ENCODE results near the gene SMARCAL1.

Gene SMARCAL1

DNA sequence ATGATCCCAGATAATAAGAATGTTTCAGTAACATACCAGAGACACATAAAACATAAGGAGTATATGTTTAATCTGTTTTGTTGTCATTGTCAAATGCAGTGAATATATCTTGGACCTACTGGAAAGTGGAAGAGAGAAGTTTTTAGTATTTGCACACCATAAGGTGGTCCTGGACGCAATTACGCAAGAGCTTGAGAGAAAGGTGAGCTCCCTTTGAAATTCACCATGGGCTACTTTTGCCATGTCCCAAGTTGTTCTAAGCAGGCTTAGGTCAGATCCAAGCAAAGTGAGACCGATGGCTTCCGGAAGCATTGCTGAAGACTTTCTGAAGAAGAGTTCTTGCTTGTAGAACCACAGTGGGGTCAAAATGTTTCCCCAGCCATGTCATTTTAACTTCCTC lies 55.6 kb downstream of the SMARCAL1 start:
- Histone ChIP-seq H3K4me1 (ENCODE audit: control insufficient read depth, insufficient read depth, low read length) (no peaks in the 10 kb centered on the region), H3K36me3 (ENCODE audit: control insufficient read depth, insufficient read depth, low read length) (no peaks in the 10 kb centered on the region), H3K9ac (ENCODE audit: low read depth, low read length) (no peak overlapping the region), H3K4me3 (ENCODE audit: low read depth, low read length) (no peak overlapping the region), H3K27me3 (ENCODE audit: control insufficient read depth, insufficient read depth, low read length) (no peaks in the 10 kb centered on the region), H3K9me3 (ENCODE audit: control insufficient read depth, insufficient read depth, low read length) (no peaks in the 10 kb centered on the region)

- no peaks in the 10 kb centered on the region for H3K27me3 ChIP-seq (ENCODE audit: control insufficient read depth, insufficient read depth, low read length)
- no peaks in the 10 kb centered on the region for H3K9me3 ChIP-seq (ENCODE audit: control insufficient read depth, insufficient read depth, low read length)
- no peaks in the 10 kb centered on the region for H3K4me1 ChIP-seq (ENCODE audit: control insufficient read depth, insufficient read depth, low read length)
- H3K4me3 ChIP-seq (ENCODE audit: low read depth, low read length) = no peak overlapping the region
- H3K36me3 ChIP-seq (ENCODE audit: control insufficient read depth, insufficient read depth, low read length) = no peaks in the 10 kb centered on the region
- no peak overlapping the region for H3K9ac ChIP-seq (ENCODE audit: low read depth, low read length)
Measured at GRCh38 chr2:216469661-216470060, 57.4 kb downstream of the SMARCAL1 start.

GRCh38 chr2:216473187-216473586 lies 60.9 kb downstream of the SMARCAL1 start:
- Histone ChIP-seq H3K4me3 (ENCODE audit: low read depth, low read length) (no peak overlapping the region), H3K4me1 (ENCODE audit: control insufficient read depth, insufficient read depth, low read length) (no peaks in the 10 kb centered on the region), H3K27me3 (ENCODE audit: control insufficient read depth, insufficient read depth, low read length) (no peaks in the 10 kb centered on the region), H3K36me3 (ENCODE audit: control insufficient read depth, insufficient read depth, low read length) (no peaks in the 10 kb centered on the region), H3K9ac (ENCODE audit: low read depth, low read length) (no peak overlapping the region), H3K9me3 (ENCODE audit: control insufficient read depth, insufficient read depth, low read length) (no peaks in the 10 kb centered on the region)

DNA sequence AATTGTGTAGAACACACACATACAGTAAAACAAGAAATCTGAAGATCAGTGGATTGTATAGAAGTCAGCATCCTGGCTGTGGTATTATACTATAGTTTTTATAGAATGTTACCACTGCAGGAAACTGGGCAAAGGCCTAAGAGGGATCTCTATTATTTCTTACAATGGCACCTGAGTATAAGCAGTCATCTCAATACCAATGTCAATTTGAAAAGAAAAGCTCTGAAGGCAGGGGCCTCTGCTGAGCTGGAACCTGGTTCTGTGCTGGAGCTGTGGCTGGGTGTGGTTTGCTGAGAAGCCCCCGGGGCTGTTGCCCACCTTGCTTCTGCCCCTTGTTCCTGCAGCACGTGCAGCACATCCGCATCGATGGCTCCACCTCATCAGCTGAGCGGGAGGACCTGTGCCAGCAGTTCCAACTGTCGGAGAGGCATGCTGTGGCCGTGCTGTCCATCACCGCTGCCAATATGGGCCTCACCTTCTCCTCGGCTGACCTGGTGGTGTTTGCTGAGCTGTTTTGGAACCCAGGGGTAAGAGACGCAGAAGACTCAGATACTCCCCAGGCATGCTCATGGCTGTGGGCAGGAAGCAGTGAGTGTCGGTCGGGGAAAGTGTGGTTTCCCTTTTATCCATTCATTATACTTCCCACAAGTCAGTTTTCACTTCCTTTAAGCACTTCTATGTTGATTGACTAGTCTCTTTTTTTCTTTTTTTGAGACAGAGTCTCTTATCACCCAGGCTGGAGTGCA lies 62.8 kb downstream of the SMARCAL1 start:
- no peaks in the 10 kb centered on the region for H3K36me3 ChIP-seq (ENCODE audit: control insufficient read depth, insufficient read depth, low read length)
- H3K4me3 ChIP-seq (ENCODE audit: low read depth, low read length) = no peak overlapping the region
- no peaks in the 10 kb centered on the region for H3K4me1 ChIP-seq (ENCODE audit: control insufficient read depth, insufficient read depth, low read length)
- no peaks in the 10 kb centered on the region for H3K27me3 ChIP-seq (ENCODE audit: control insufficient read depth, insufficient read depth, low read length)
- H3K9me3 ChIP-seq (ENCODE audit: control insufficient read depth, insufficient read depth, low read length) = no peaks in the 10 kb centered on the region
- no peak overlapping the region for H3K9ac ChIP-seq (ENCODE audit: low read depth, low read length)

DNA sequence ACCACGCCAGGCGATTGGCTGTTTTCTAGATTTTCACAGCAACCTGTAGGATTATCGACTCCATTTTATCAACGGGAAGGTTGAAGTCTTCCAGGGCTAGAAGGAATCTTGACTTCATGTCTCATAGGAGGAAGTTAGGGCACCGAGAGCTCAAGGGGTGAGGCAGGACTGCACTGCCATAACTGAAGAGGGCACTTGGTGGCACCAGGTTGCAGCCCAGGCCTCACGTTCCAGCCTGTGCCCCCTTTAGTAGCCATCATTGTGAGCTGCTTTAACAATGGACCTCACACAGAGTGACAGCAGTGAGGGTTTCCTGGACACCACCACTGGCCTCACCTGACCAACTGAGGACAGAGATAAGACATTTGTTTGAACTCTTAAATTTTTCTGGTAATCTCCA lies 63.5 kb downstream of the SMARCAL1 start:
- H3K36me3 ChIP-seq (ENCODE audit: control insufficient read depth, insufficient read depth, low read length) = no peaks in the 10 kb centered on the region
- H3K9me3 ChIP-seq (ENCODE audit: control insufficient read depth, insufficient read depth, low read length) = no peaks in the 10 kb centered on the region
- H3K27me3 ChIP-seq (ENCODE audit: control insufficient read depth, insufficient read depth, low read length) = no peaks in the 10 kb centered on the region
- no peak overlapping the region for H3K9ac ChIP-seq (ENCODE audit: low read depth, low read length)
- H3K4me3 ChIP-seq (ENCODE audit: low read depth, low read length) = no peak overlapping the region
- no peaks in the 10 kb centered on the region for H3K4me1 ChIP-seq (ENCODE audit: control insufficient read depth, insufficient read depth, low read length)

- Histone ChIP-seq H3K4me3 (ENCODE audit: low read depth, low read length) (no peak overlapping the region), H3K9ac (ENCODE audit: low read depth, low read length) (no peak overlapping the region), H3K27me3 (ENCODE audit: control insufficient read depth, insufficient read depth, low read length) (no peaks in the 10 kb centered on the region), H3K36me3 (ENCODE audit: control insufficient read depth, insufficient read depth, low read length) (no peaks in the 10 kb centered on the region), H3K4me1 (ENCODE audit: control insufficient read depth, insufficient read depth, low read length) (no peaks in the 10 kb centered on the region), H3K9me3 (ENCODE audit: control insufficient read depth, insufficient read depth, low read length) (no peaks in the 10 kb centered on the region)
Measured at GRCh38 chr2:216477283-216478035, 65.2 kb downstream of the SMARCAL1 start.

DNA sequence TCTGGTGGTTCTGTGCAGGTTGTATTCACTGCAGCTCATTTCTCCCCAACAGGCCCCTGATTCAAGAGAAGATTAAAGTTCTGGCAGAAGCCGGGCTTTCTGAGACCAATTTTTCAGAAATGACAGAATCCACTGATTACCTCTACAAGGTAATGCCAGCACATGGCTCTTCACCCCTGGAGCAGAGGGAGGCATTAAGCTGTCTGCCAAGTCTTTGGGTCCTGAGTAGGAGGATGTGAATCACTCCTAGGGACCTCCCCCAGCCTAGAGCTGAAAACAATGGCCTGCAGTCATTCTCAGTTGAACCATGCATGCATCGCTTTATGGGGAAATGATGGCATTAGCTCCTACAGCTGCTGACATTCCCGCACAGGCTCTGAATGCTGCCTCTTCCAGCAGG lies 65.9 kb downstream of the SMARCAL1 start:
- H3K9ac ChIP-seq (ENCODE audit: low read depth, low read length) = no peak overlapping the region
- no peak overlapping the region for H3K4me3 ChIP-seq (ENCODE audit: low read depth, low read length)
- no peaks in the 10 kb centered on the region for H3K36me3 ChIP-seq (ENCODE audit: control insufficient read depth, insufficient read depth, low read length)
- H3K27me3 ChIP-seq (ENCODE audit: control insufficient read depth, insufficient read depth, low read length) = no peaks in the 10 kb centered on the region
- no peaks in the 10 kb centered on the region for H3K4me1 ChIP-seq (ENCODE audit: control insufficient read depth, insufficient read depth, low read length)
- H3K9me3 ChIP-seq (ENCODE audit: control insufficient read depth, insufficient read depth, low read length) = no peaks in the 10 kb centered on the region

DNA sequence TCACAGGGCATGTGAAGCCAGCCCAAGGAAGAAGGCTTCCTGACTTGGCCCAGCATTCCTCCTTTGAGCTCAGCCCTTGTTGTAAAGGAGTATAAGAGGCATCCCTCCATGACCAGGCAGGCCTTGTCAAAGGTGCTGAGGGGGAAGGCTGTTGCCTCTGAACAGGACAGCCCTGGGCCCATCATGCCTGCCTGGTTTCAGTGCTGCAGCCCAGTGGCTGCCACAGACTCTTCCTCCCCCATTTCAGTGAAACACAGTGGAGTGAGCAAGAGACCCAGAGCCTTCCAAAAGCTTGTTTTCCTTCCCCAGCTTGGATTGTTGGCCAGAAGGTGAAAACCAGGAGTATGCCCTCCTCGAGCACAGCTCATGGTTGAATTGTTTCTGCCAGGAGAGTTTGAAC lies 66.5 kb downstream of the SMARCAL1 start:
- H3K4me3 ChIP-seq (ENCODE audit: low read depth, low read length) = no peak overlapping the region
- no peak overlapping the region for H3K9ac ChIP-seq (ENCODE audit: low read depth, low read length)
- H3K4me1 ChIP-seq (ENCODE audit: control insufficient read depth, insufficient read depth, low read length) = no peaks in the 10 kb centered on the region
- H3K27me3 ChIP-seq (ENCODE audit: control insufficient read depth, insufficient read depth, low read length) = no peaks in the 10 kb centered on the region
- no peaks in the 10 kb centered on the region for H3K36me3 ChIP-seq (ENCODE audit: control insufficient read depth, insufficient read depth, low read length)
- H3K9me3 ChIP-seq (ENCODE audit: control insufficient read depth, insufficient read depth, low read length) = no peaks in the 10 kb centered on the region

DNA sequence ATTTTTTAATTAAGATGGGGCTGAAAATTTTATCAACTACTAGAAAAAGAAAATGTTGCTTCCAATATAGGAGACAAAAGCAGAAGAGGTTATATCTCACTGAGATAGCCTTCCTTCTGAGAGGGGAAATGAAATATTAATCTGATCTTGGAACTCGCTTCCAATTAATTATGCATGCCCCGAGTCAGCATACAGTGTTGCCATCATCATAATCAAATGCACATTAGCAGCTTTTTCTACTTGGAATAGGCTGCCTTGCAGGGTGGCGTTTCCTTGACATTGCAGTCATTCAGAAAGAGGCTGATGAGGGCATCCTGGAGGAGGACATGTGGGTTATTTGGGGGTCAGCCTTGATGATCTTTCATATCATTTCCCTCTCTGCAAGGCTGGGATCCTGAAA lies 67.9 kb downstream of the SMARCAL1 start:
- no peaks in the 10 kb centered on the region for H3K36me3 ChIP-seq (ENCODE audit: control insufficient read depth, insufficient read depth, low read length)
- no peaks in the 10 kb centered on the region for H3K27me3 ChIP-seq (ENCODE audit: control insufficient read depth, insufficient read depth, low read length)
- no peaks in the 10 kb centered on the region for H3K9me3 ChIP-seq (ENCODE audit: control insufficient read depth, insufficient read depth, low read length)
- H3K4me3 ChIP-seq (ENCODE audit: low read depth, low read length) = no peak overlapping the region
- no peaks in the 10 kb centered on the region for H3K4me1 ChIP-seq (ENCODE audit: control insufficient read depth, insufficient read depth, low read length)
- no peak overlapping the region for H3K9ac ChIP-seq (ENCODE audit: low read depth, low read length)

- no peak overlapping the region for H3K9ac ChIP-seq (ENCODE audit: low read depth, low read length)
- no peak overlapping the region for H3K4me3 ChIP-seq (ENCODE audit: low read depth, low read length)
- H3K36me3 ChIP-seq (ENCODE audit: control insufficient read depth, insufficient read depth, low read length) = no peaks in the 10 kb centered on the region
- H3K9me3 ChIP-seq (ENCODE audit: control insufficient read depth, insufficient read depth, low read length) = no peaks in the 10 kb centered on the region
- H3K4me1 ChIP-seq (ENCODE audit: control insufficient read depth, insufficient read depth, low read length) = no peaks in the 10 kb centered on the region
- no peaks in the 10 kb centered on the region for H3K27me3 ChIP-seq (ENCODE audit: control insufficient read depth, insufficient read depth, low read length)
Measured at GRCh38 chr2:216482640-216483039, 70.4 kb downstream of the SMARCAL1 start.

DNA sequence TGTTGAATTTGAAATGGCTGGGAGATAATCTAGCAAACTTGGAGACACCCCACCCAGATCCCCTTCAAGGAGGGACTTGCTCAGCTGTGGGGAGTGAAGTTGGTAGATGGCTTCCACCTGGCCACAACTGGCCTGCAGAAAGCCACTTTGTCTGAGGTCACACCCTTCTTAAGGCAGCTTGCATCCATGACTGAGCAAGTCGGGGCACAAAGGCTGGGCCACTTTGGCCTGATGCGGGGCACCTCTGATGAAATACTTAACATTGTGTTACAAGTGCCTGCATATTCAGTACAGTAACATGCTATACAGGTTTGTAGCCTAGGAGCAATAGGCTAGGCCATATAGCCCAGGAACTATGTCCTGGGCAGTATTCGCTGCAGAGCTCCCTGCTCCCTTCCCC lies 73.0 kb downstream of the SMARCAL1 start:
- H3K9me3 ChIP-seq (ENCODE audit: control insufficient read depth, insufficient read depth, low read length) = no peaks in the 10 kb centered on the region
- no peak overlapping the region for H3K4me3 ChIP-seq (ENCODE audit: low read depth, low read length)
- no peaks in the 10 kb centered on the region for H3K4me1 ChIP-seq (ENCODE audit: control insufficient read depth, insufficient read depth, low read length)
- no peaks in the 10 kb centered on the region for H3K27me3 ChIP-seq (ENCODE audit: control insufficient read depth, insufficient read depth, low read length)
- H3K9ac ChIP-seq (ENCODE audit: low read depth, low read length) = no peak overlapping the region
- H3K36me3 ChIP-seq (ENCODE audit: control insufficient read depth, insufficient read depth, low read length) = no peaks in the 10 kb centered on the region

DNA sequence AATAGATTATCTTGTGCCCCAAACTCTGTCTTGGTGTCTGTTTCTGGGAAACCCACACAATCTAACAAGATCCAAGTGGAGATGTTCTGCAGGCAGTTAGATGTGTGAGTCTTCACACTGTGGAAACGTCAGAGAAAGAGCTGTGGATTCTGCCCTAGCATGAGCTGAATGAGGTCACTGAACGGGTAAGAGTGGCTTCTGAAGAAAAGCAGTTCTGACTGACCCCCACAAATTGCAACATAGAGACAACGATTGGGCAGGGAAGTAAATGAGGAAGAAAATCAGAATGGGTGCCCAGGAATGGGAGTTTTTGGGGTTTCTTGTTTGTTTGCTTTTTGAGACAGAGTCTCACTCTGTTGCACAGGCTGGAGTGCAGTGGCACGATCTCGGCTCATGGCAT lies 73.5 kb downstream of the SMARCAL1 start:
- H3K9me3 ChIP-seq (ENCODE audit: control insufficient read depth, insufficient read depth, low read length) = no peaks in the 10 kb centered on the region

More for the DNA sequence above, 73.5 kb downstream of the SMARCAL1 start:
- Histone ChIP-seq H3K36me3 (ENCODE audit: control insufficient read depth, insufficient read depth, low read length) (no peaks in the 10 kb centered on the region), H3K27me3 (ENCODE audit: control insufficient read depth, insufficient read depth, low read length) (no peaks in the 10 kb centered on the region), H3K4me1 (ENCODE audit: control insufficient read depth, insufficient read depth, low read length) (no peaks in the 10 kb centered on the region), H3K4me3 (ENCODE audit: low read depth, low read length) (no peak overlapping the region), H3K9ac (ENCODE audit: low read depth, low read length) (no peak overlapping the region)
